KOPT-K1 (cell line): Measurements from ENCODE around the gene NKAP.
A peak's percentile ranks its signal among the peaks of the same experiment; 100 is the strongest.
"Not testable (repeated sequence)": the region's sequence is repeated elsewhere in the genome, so short reads cannot be mapped to it uniquely, and the experiment has no call there.

Experiments
- H3K27ac ChIP-seq: fragments of 200-600 bp; sonication (generic); 2 replicates; pipeline ENCODE4 v1.5.1; 2016; ENCODE audit warnings: antibody characterized with exemption, mild to moderate bottlenecking, low read depth, low read length; ENCODE audit not compliant: poor library complexity, severe bottlenecking
- H3K36me3 ChIP-seq: fragments of 200-600 bp; sonication (generic); 2 replicates; pipeline ENCODE4 v1.5.1; 2017; ENCODE audit warnings: antibody characterized with exemption, mild to moderate bottlenecking, low read length, moderate library complexity; ENCODE audit not compliant: insufficient read depth
- H3K9me3 ChIP-seq: fragments of 200-600 bp; sonication (generic); 2 replicates; pipeline ENCODE4 v1.5.1; 2017; ENCODE audit warnings: antibody characterized with exemption, low read length, mild to moderate bottlenecking; ENCODE audit not compliant: insufficient read depth, poor library complexity, severe bottlenecking

Gene NKAP

DNA sequence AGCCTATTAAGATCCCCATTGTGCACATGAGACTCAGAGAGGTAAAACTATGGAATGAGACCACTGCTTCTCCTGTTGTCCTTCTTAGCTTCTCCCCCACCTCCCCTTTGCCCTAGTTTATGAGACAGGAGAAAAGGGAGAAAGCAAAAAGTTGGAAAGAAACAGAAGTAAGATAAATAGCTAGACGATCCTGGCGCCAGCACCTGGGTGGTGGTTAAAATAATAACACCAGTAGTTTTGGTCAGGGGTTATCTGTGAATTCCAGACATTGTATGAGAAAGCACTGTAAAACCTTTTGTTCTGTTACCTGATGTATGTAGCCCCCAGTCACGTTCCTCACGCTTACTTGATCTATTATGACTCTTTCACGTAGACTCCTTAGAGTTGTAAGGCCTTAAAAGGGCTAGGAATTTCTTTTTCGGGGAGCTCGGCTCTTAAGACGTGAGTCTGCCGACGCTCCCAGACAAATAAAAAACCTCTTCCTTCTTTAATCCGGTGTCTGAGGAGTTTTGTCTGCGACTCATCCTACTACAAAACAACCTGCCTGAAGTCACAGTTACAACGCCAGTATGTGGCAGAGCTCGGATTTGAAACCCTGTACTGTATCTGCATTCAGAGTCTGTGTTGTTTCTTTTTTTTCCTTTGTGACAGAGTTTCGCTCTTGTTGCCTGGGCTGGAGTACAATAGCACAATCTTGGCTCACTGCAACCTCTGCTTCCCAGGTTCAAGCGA is 51.4 kb downstream of the NKAP start:
- not testable (repeated sequence) for H3K9me3 ChIP-seq, H3K36me3 ChIP-seq, H3K27ac ChIP-seq

DNA sequence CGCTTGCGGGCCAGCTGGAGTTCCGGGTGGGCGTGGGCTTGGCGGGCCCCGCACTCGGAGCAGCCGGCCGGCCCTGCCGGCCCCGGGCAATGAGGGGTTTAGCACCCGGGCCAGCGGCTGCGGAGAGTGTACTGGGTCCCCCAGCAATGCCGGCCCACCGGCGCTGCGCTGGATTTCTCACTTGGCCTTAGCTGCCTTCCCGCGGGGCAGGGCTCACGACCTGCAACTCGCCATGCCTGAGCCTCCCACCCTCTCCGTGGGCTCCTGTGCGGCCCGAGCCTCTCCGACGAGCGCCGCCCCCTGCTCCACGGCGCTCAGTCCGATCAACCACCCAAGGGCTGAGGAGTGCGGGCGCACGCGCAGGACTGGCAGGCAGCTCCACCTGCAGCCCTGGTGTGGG is 52.9 kb downstream of the NKAP start:
- H3K36me3 ChIP-seq, H3K27ac ChIP-seq, H3K9me3 ChIP-seq: not testable (repeated sequence)

GRCh38 chrX:119887721-119888425 is 55.7 kb downstream of the NKAP start:
- H3K27ac ChIP-seq = no peak overlapping the region
- H3K9me3 ChIP-seq = no peaks in the 10 kb centered on the region
- no peaks in the 10 kb centered on the region for H3K36me3 ChIP-seq

GRCh38 chrX:119885554-119886428 is 57.8 kb downstream of the NKAP start:
- H3K27ac ChIP-seq = no peak overlapping the region
- H3K9me3 ChIP-seq = no peaks in the 10 kb centered on the region
- no peaks in the 10 kb centered on the region for H3K36me3 ChIP-seq

DNA sequence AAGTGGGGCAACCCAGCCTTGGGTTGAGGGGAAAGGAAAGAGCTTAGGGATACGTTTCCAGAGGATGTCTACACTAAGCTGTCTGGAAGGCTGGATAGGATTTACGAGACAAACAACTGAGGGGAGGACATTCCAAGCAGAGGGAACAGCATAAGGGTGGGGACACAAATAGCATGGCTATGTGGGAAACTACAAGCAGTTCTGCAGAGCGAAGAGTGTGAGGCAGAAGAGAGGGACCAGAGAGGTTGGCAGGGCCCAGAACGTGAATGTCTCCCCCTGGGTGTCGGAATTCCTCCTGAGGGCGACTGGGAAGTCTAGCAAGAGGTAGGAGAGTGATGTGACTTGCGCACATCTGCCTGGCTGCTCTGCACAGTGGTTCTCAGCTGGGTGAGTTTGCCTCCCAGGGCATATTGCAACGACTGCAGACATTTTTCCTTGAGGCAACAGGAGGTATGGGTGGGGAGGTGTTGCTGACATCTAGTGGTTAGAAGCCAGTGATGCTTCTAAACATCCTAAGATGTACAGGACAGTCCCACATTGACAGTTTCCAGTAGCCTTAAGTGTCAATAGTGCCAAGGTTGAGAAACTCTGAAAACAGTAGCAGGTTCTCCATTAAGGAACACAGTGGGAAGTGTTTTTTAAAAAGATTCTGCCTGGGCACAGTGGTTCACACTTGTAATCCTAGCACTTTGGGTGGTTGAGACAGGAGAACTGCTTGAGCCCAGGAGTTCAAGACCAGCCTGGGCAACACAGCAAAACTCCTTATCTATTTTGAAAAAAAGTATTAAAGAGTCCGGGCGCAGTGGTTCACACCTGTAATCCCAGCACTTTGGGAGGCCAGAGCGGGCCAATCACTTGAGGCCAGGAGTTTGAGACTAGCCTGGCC is 62.8 kb downstream of the NKAP start:
- Histone ChIP-seq H3K9me3 (no peaks in the 10 kb centered on the region), H3K36me3 (peaks cover 22% of the 10 kb centered on the region), H3K27ac (no peak overlapping the region)

DNA sequence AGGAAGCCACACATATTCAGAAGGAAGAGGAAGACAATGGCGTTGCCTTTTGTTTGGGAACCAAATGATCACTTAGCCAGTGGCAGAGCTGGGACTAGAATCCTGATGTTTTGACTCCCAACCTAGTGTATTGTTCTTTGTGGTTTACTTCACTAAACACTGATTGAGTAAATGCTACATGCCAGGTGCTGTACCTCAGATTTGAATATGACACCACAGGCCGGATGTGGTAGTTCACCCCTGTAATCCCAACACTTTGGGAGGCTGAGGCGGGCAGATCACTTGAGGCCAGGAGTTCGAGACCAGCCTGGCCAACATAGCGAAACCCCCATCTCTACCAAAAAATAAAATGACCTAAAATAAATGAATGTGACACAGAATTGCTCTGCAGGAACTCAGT is 63.5 kb downstream of the NKAP start:
- Histone ChIP-seq H3K27ac (no peak overlapping the region), H3K36me3 (peaks cover 29% of the 10 kb centered on the region), H3K9me3 (no peaks in the 10 kb centered on the region)

GRCh38 chrX:119878740-119879139 is 64.8 kb downstream of the NKAP start:
- peaks cover 37% of the 10 kb centered on the region for H3K36me3 ChIP-seq
- no peaks in the 10 kb centered on the region for H3K9me3 ChIP-seq
- H3K27ac ChIP-seq = no peak overlapping the region

DNA sequence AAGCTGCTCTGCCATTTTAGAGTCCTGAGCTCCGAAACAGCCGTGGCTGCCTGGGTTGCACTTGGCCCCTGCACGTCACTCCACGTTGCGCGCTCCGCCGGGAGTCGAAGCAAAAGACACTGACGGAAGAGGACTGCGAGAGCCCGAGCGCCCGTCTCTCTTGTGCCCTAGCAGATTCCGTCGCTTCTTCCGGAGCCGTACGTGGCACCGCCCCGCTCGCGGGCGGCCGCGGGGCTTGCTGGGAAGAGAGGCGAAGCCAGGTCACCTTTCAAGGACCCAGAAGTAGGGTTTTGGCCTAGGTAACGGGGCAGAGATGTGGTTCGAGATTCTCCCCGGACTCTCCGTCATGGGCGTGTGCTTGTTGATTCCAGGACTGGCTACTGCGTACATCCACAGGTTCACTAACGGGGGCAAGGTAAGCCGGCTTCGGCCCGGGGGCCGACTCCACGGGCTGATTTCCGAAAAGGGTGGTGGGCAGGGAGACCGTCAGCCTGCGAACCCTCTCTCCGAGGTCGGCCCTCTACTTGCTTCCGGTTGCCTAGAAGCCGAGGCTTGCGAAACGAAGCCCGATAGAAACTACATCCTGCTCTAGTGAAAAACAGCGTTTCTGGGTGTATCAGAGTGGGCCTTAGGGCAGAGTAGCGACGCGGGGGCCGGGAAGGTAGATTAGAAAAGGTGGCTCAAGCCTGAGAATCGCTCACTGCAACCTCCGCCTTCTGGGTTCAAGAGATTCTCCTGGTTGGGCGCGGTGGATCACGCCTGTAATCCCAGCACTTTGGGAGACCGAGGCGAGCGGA is 71.8 kb downstream of the NKAP start, which contains the start of the genes NDUFA1 and RNF113A:
NDUFA1 (plus strand) TSS at position 234 of the 797 bp plus-strand sequence; CDS start at position 314, 80 bp downstream.
RNF113A (minus strand) TSS at position 135 of the 797 bp plus-strand sequence; CDS start at position 15, 120 bp downstream.
- peak within 1 kb of the TSS; percentile 87 for H3K27ac ChIP-seq
- H3K9me3 ChIP-seq = no peaks in the 10 kb centered on the region
- H3K36me3 ChIP-seq = peaks cover 24% of the 10 kb centered on the region

- no peaks in the 10 kb centered on the region for H3K9me3 ChIP-seq
- peak overlapping the region; percentile 87 for H3K27ac ChIP-seq
- peaks cover 20% of the 10 kb centered on the region for H3K36me3 ChIP-seq
Observed at GRCh38 chrX:119871245-119871598, 72.3 kb downstream of the NKAP start.
